ENCODE data around the gene TNXB. TPM values are rescaled to one million over a fixed set of nuclear protein-coding genes. Genes with fewer than 3 reads are reported as not detected.
A peak's percentile ranks its signal among the peaks of the same experiment; 100 is the strongest.

The TNXB gene
- total RNA-seq, 1 experiment from 2014 or later: 2.7 TPM

DNA sequence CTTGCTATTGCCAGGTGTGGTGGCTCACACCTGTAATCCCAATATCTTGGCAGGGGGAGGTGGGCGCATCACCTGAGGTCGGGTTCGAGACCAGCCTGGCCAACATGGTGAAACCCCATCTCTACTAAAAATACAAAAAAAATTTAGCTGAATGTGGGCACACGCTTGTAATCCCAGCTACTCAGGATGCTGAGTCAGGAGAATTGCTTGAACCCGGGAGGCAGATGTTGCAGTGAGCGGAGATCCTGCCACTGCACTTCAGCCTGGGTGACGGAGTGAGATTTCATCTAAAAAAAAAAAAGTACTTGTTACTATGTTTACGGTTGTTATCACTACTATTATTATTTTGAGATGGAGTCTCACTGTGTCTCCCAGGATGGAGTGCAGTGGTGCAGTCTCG is 47.8 kb upstream of the TNXB start:
- Histone ChIP-seq H3K27me3 (replicated peaks; ENCODE audit: control insufficient read depth, insufficient read depth, low read length) (no peaks in the 10 kb centered on the region), H3K4me1 (peaks cover 24% of the 10 kb centered on the region), H3K4me3 (ENCODE audit: low read depth, low read length) (no peak overlapping the region), H3K36me3 (ENCODE audit: control insufficient read depth, insufficient read depth, low read length) (peaks cover 7% of the 10 kb centered on the region), H3K9me3 (no peaks in the 10 kb centered on the region)
- intact Hi-C loops (cut with micrococcal nuclease; ENCODE audit: unreplicated experiment): no loop called here
- Mint-ChIP-seq H3K4me1 (ENCODE audit: low read depth, unreplicated experiment) (peaks cover 19% of the 10 kb centered on the region), H3K9me3 (ENCODE audit: unreplicated experiment) (no peaks in the 10 kb centered on the region), H3K27ac (ENCODE audit: unreplicated experiment) (no peak overlapping the region), H3K27me3 (ENCODE audit: insufficient read depth, unreplicated experiment) (no peaks in the 10 kb centered on the region), H3K4me3 (ENCODE audit: unreplicated experiment) (no peak overlapping the region), H3K36me3 (ENCODE audit: insufficient read depth, unreplicated experiment) (peaks cover 70% of the 10 kb centered on the region)
- TF ChIP-seq, protein P1, sequence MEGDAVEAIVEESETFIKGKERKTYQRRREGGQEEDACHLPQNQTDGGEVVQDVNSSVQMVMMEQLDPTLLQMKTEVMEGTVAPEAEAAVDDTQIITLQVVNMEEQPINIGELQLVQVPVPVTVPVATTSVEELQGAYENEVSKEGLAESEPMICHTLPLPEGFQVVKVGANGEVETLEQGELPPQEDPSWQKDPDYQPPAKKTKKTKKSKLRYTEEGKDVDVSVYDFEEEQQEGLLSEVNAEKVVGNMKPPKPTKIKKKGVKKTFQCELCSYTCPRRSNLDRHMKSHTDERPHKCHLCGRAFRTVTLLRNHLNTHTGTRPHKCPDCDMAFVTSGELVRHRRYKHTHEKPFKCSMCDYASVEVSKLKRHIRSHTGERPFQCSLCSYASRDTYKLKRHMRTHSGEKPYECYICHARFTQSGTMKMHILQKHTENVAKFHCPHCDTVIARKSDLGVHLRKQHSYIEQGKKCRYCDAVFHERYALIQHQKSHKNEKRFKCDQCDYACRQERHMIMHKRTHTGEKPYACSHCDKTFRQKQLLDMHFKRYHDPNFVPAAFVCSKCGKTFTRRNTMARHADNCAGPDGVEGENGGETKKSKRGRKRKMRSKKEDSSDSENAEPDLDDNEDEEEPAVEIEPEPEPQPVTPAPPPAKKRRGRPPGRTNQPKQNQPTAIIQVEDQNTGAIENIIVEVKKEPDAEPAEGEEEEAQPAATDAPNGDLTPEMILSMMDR (IDR thresholded peaks at IDR 0.05; ENCODE audit: insufficient read depth in 1 of 2, low read depth in 1 of 2, low read length in 1 of 2, severe bottlenecking in 1 of 2, unreplicated experiment in 1 of 2): no peak
- no TSS peak for BruUV-seq (replicated peaks)
- ChIA-PET POLR2A (no interaction called here), CTCF (no interaction called here)
- no peak for DNase-seq

DNA sequence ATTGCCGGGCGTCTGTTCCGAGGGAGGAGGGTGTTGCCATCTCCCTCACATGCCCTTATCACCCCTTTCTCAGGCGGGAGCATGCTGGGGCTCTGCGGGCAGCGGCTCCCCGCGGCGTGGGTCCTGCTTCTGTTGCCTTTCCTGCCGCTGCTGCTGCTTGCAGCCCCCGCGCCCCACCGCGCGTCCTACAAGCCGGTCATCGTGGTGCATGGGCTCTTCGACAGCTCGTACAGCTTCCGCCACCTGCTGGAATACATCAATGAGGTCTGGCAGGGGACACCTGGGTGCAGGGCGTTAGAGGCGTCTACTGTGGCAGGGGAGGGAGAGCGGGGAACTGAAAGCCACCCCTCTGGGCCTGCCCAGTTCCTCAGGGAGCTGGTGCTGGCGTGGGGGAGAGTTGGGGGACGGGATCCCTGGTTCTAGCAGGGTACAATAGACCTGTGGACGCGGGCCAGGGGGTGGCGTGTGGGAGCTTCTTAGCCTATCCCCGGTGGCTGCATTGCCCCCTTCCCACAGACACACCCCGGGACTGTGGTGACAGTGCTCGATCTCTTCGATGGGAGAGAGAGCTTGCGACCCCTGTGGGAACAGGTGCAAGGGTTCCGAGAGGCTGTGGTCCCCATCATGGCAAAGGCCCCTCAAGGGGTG is 45.5 kb upstream of the TNXB start:
- no peaks in the 10 kb centered on the region for H3K9me3 Mint-ChIP-seq (ENCODE audit: unreplicated experiment)
- Histone ChIP-seq H3K4me1 (peaks cover 24% of the 10 kb centered on the region), H3K27me3 (replicated peaks; ENCODE audit: control insufficient read depth, insufficient read depth, low read length) (no peaks in the 10 kb centered on the region), H3K4me3 (ENCODE audit: low read depth, low read length) (peak overlapping the region; percentile 90), H3K9me3 (no peaks in the 10 kb centered on the region), H3K36me3 (ENCODE audit: control insufficient read depth, insufficient read depth, low read length) (peaks cover 6% of the 10 kb centered on the region)
- H3K4me3 Mint-ChIP-seq (ENCODE audit: unreplicated experiment): peak overlapping the region; percentile 86
- BruUV-seq (replicated peaks): no TSS peak
- H3K27ac Mint-ChIP-seq (ENCODE audit: unreplicated experiment): peak overlapping the region; percentile 96
- H3K4me1 Mint-ChIP-seq (ENCODE audit: low read depth, unreplicated experiment): peaks cover 19% of the 10 kb centered on the region
- H3K27me3 Mint-ChIP-seq (ENCODE audit: insufficient read depth, unreplicated experiment): no peaks in the 10 kb centered on the region
- intact Hi-C loops (cut with micrococcal nuclease; ENCODE audit: unreplicated experiment): loop anchor here (1.0 kb wide), 5 partner anchors 14 to 93 kb away; partner anchors contain the start of gene RNF5
- CTCF ChIA-PET: interaction anchor here (0.8 to 1.1 kb wide), 5 partner anchors 10 to 114 kb away, joined by 3 to 11 read pairs (median 3); partner anchors contain the start of genes ATF6B and EGFL8
- TF ChIP-seq, protein P1 (IDR thresholded peaks at IDR 0.05; ENCODE audit: insufficient read depth in 1 of 2, low read depth in 1 of 2, low read length in 1 of 2, severe bottlenecking in 1 of 2, unreplicated experiment in 1 of 2): peak; percentile 71 to 80
- peak; percentile 83 for DNase-seq
- peaks cover 55% of the 10 kb centered on the region for H3K36me3 Mint-ChIP-seq (ENCODE audit: insufficient read depth, unreplicated experiment)
- POLR2A ChIA-PET: interaction anchor here (0.5 kb wide), 1 partner anchor 16 kb away, joined by 3 read pairs; no protein-coding TSS in a partner anchor

DNA sequence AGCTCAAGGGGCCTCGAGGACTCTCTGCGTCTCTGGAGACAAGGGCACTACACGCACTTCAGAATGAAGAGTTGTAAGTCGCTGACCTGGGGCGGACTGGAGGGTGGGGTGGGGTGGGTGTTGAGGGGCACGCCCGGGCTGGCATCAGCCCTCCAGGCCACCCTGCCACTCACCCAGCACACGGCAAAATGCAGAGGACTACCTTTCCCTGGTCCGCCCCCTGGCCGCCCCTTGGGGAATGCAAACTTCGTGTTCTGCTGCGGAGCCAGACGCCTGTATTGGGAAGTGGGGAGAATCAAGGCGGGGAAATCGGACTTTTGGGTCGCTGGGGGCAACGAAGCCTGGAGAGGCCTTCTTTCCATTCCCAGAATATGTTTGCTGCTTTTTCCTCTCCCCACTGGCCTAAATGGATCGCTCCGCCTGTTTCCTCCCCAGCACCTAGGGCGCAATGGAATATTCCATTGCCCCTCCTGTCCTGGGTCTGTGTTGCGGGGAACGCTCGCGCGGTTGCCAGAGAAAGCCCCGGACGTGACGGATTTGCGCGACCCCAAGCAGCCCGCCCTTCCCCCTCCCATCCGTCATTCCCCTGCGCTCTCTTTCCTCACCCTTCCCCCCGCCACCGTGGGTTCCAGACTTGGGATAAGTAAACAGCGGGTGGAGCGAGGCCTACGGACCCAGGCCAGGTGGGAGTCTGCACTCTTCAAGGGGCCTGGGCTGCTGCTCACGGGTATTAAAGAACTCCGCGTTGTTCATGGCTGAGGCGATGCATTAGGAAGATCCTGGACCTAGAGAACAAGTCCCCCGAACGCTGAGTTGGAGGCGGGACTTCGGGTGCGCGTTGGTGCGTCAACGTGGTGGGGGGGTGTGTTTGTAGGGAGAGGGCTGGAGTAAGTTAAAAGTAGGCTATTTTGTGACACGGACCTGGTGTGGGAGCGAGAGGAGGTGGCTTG is 44.7 kb upstream of the TNXB start, which contains the start of gene PPT2:
PPT2 (plus strand) TSS at position 578 of the 950 bp plus-strand sequence. CDS start 454 bp downstream, outside the sequence.
- Mint-ChIP-seq H3K27ac (ENCODE audit: unreplicated experiment) (peak within 1 kb of the TSS; percentile 96), H3K36me3 (ENCODE audit: insufficient read depth, unreplicated experiment) (peaks cover 47% of the 10 kb centered on the region), H3K9me3 (ENCODE audit: unreplicated experiment) (no peaks in the 10 kb centered on the region), H3K4me3 (ENCODE audit: unreplicated experiment) (peak within 1 kb of the TSS; percentile 86), H3K4me1 (ENCODE audit: low read depth, unreplicated experiment) (peaks cover 18% of the 10 kb centered on the region), H3K27me3 (ENCODE audit: insufficient read depth, unreplicated experiment) (no peaks in the 10 kb centered on the region)
- CTCF ChIA-PET: interaction anchor here (0.6 to 1.6 kb wide), 11 partner anchors 9 to 113 kb away, joined by 3 to 11 read pairs (median 4); partner anchors contain the start of genes ATF6B, EGFL8 and FKBPL
- POLR2A ChIA-PET: interaction anchor here (0.5 to 1.5 kb wide), 5 partner anchors 15 to 818 kb away, joined by 3 to 13 read pairs (median 5); partner anchors contain the start of gene FKBPL
- Histone ChIP-seq H3K4me1 (peaks cover 24% of the 10 kb centered on the region), H3K9me3 (no peaks in the 10 kb centered on the region), H3K27me3 (replicated peaks; ENCODE audit: control insufficient read depth, insufficient read depth, low read length) (no peaks in the 10 kb centered on the region), H3K36me3 (ENCODE audit: control insufficient read depth, insufficient read depth, low read length) (peaks cover 6% of the 10 kb centered on the region), H3K4me3 (ENCODE audit: low read depth, low read length) (peak within 1 kb of the TSS; percentile 90)
- TF ChIP-seq, protein P1 (IDR thresholded peaks at IDR 0.05; ENCODE audit: insufficient read depth in 1 of 2, low read depth in 1 of 2, low read length in 1 of 2, severe bottlenecking in 1 of 2, unreplicated experiment in 1 of 2): peak; percentile 43 to 45
- intact Hi-C loops (cut with micrococcal nuclease; ENCODE audit: unreplicated experiment): loop anchor here (1.0 kb wide), 6 partner anchors 14 to 93 kb away; partner anchors contain the start of genes FKBPL and RNF5
- DNase-seq: peak; percentile 86 to 88
- TSS peak; percentile 41 for BruUV-seq (replicated peaks)

All from Caco-2 (cell line).